Endothelial cell of umbilical vein (primary cell): ENCODE measurements around the gene MEIOB. TPM values are rescaled to one million over a fixed set of nuclear protein-coding genes. Genes with fewer than 3 reads are reported as not detected.

Experiments used
- BruUV-seq: library from RNA; stranded (reverse); fragments of 400-500 nt; replicated peaks from 2 replicates; lab custom pipeline; 2021; lab: Mats Ljungman, UMichigan
- CTCF ChIA-PET: fragments of 300-600, 350-600 bp; sonication (Branson Sonifier 250); formaldehyde crosslinking; loops from one replicate; lab custom pipeline; 2021; ENCODE audit warnings: antibody characterized with exemption, inconsistent platforms; lab: Charles Lee
- POLR2A ChIA-PET: fragments of 300-600, 350-600 bp; sonication (Branson Sonifier 250); formaldehyde crosslinking; loops from one replicate; lab custom pipeline; 2021; ENCODE audit warnings: antibody characterized with exemption, inconsistent platforms; lab: Charles Lee
- DNase-seq: peaks from one replicate; pipeline ENCODE4 v3.0.0-alpha.2; 2011; ENCODE audit warnings: low read depth, low spot score
- FAIRE-seq: peaks from 2 replicates; lab custom pipeline; 2011; peaks lifted over from hg19 to GRCh38; lab: Jason Lieb, UNC
- H2AFZ ChIP-seq: 2 replicates; pipeline ENCODE4 v1.6.0; 2012; ENCODE audit warnings: low read depth, low read length, control low read depth, inconsistent platforms
- H3K27ac ChIP-seq: 2 replicates; pipeline ENCODE4 v1.5.1; 2011; ENCODE audit warnings: low read depth, mild to moderate bottlenecking, control low read depth, low read length, moderate library complexity; ENCODE audit not compliant: insufficient read depth
- H3K27me3 ChIP-seq, 2 experiments: 2 replicates each; pipeline versions ENCODE4 v1.6.0 to v1.6.1; 2011; ENCODE audit warnings: low read length in 2 of 2, mixed read lengths in 1 of 2; ENCODE audit not compliant: control insufficient read depth in 2 of 2, insufficient read depth in 2 of 2
- H3K36me3 ChIP-seq, 2 experiments: 2 replicates in 1 of 2; 3 replicates in 1 of 2; pipeline ENCODE4 v1.5.1; 2011; ENCODE audit warnings: low read length in 2 of 2, mild to moderate bottlenecking in 1 of 2, moderate library complexity in 1 of 2; ENCODE audit not compliant: control insufficient read depth in 2 of 2, insufficient read depth in 2 of 2; ENCODE audit errors: extremely low read depth in 1 of 2
- H3K4me1 ChIP-seq: 3 replicates; pipeline ENCODE4 v1.5.1; 2011; ENCODE audit warnings: mild to moderate bottlenecking, low read length; ENCODE audit not compliant: control insufficient read depth, insufficient read depth; ENCODE audit errors: extremely low read depth
- H3K4me2 ChIP-seq: 2 replicates; pipeline ENCODE4 v1.6.1; 2011; ENCODE audit warnings: low read length, control low read depth, mixed read lengths; ENCODE audit not compliant: insufficient read depth
- H3K4me3 ChIP-seq, 3 experiments: fragments of 200-600 bp in 1 of 3; sonication (generic), shearing (Covaris generic) in 1 of 3; replicated peaks in 1 of 3; 2 replicates each; pipeline ENCODE4 v1.5.1; 2011 to 2016; ENCODE audit warnings: control low read depth in 3 of 3, low read length in 3 of 3, mild to moderate bottlenecking in 2 of 3, inconsistent platforms in 1 of 3, low read depth in 1 of 3, moderate library complexity in 1 of 3; ENCODE audit not compliant: insufficient read depth in 1 of 3
- H3K79me2 ChIP-seq: 2 replicates; pipeline ENCODE4 v1.6.0; 2012; ENCODE audit warnings: low read length, inconsistent platforms; ENCODE audit not compliant: control insufficient read depth, insufficient read depth
- H3K9ac ChIP-seq: replicated peaks from 2 replicates; pipeline ENCODE3; 2011; ENCODE audit warnings: low read length, control low read depth; ENCODE audit not compliant: insufficient read depth; ENCODE audit errors: extremely low read depth
- H3K9me1 ChIP-seq: replicated peaks from 3 replicates; pipeline ENCODE4 v1.6.0; 2011; ENCODE audit warnings: mild to moderate bottlenecking, low read length; ENCODE audit not compliant: control insufficient read depth, insufficient read depth; ENCODE audit errors: extremely low read depth
- H3K9me3 ChIP-seq: replicated peaks from 2 replicates; pipeline ENCODE4 v1.5.1; 2012; ENCODE audit warnings: low read length, inconsistent platforms; ENCODE audit not compliant: control insufficient read depth, insufficient read depth
- H4K20me1 ChIP-seq: replicated peaks from 2 replicates; pipeline ENCODE3; 2011; ENCODE audit warnings: mild to moderate bottlenecking, low read length; ENCODE audit not compliant: control insufficient read depth, insufficient read depth; ENCODE audit errors: extremely low read depth
- EZH2 ChIP-seq: IDR thresholded peaks from 2 replicates; pipeline ENCODE4 v1.6.1; 2012; ENCODE audit warnings: borderline replicate concordance, low read depth, mild to moderate bottlenecking, moderate library complexity, low read length, inconsistent platforms; ENCODE audit not compliant: severe bottlenecking
- FOS ChIP-seq: IDR thresholded peaks from 2 replicates; pipeline ENCODE4 v1.6.1; 2011; ENCODE audit warnings: mild to moderate bottlenecking, low read length, moderate library complexity, borderline replicate concordance; ENCODE audit not compliant: insufficient read depth
- GATA2 ChIP-seq: IDR thresholded peaks from 2 replicates; pipeline ENCODE4 v1.7.0; 2011; ENCODE audit warnings: low read depth, mild to moderate bottlenecking, moderate library complexity, mixed read lengths, low read length; ENCODE audit not compliant: insufficient read length, insufficient read depth
- JUN ChIP-seq: IDR thresholded peaks from 2 replicates; pipeline ENCODE4 v1.6.1; 2011; ENCODE audit warnings: borderline replicate concordance, low read depth; ENCODE audit not compliant: insufficient read length, insufficient read depth
- POLR2AphosphoS5 ChIP-seq: IDR thresholded peaks from 2 replicates; pipeline ENCODE4 v1.6.1; 2012; ENCODE audit warnings: low read depth, mild to moderate bottlenecking, control low read depth, low read length, moderate library complexity; ENCODE audit not compliant: insufficient read depth
- dilution Hi-C: fragments of 300-500 bp; cut with MboI; formaldehyde crosslinking; loops from one replicate; pipeline ENCODE4 v1.15.0; 2019; ENCODE audit warnings: low sequenced_read_pairs; ENCODE audit not compliant: extremely low pct_ligation_motif_present
- intact Hi-C: fragments of 100-400 bp; cut with micrococcal nuclease; formaldehyde crosslinking; loops from one replicate; pipeline ENCODE4 v1.10.0; 2022
- polyA plus RNA-seq, 4 experiments: library from polyadenylated mRNA; depleted of rRNA in 3 of 4; stranded (reverse) in 3 of 4; unstranded in 1 of 4; fragments of >200 nt; gene quantifications; 2 replicates each; pipeline versions ENCODE4 v1.2.1 to v1.2.3, GENCODE V29; 2011 to 2012; ENCODE audit warnings: missing spikeins in 1 of 4
- total RNA-seq: library from RNA; stranded (reverse); gene quantifications from 2 replicates; pipeline ENCODE4 v1.2.3, GENCODE V29; 2021
- TF ChIP-seq, protein P1 (sequence below): IDR thresholded peaks from 2 replicates; pipeline ENCODE4 v1.6.1; 2011; ENCODE audit not compliant: insufficient read depth, insufficient read length

The MEIOB gene
- total and polyA plus RNA-seq, 2 donors (not counting 3 experiments of a cell fraction or from before 2014, with no cell fraction given): 0.04 TPM; not detected in 1

DNA sequence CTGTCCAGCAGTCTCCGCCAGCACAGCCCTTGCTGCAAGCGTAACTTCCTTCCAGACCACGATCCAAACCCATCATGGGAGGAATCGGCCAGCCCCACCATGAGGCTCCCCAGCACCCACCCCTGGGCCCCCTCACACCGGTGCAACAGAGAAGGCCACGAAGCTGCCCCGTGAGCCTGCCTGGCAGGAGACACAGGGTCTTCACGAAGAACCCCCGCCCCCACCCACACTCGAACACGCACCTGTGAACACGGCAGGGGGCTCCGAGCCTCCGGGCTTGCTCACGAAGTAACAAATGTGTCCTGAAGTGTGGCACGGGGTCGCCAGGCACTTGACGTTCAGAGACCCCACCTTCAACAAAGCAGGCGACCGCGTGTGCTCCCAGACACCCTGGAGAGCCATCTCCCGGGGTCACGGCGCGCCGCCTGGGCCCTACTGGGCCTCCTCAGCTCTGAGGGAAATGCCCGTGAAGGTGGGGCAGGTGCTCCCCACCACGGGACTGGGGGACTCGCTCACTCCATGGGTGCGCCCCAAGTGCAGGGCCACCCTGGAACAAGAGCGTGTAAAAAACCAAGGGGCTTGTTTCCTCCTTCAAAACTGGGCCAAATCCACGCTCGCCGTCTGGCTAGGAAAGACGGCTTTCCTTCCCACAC, 53.0 kb downstream of the MEIOB start:
- Histone ChIP-seq H3K4me2 (no peak overlapping the region), H3K79me2 (no peaks in the 10 kb centered on the region), H2AFZ (no peak overlapping the region), H3K9ac (no peak overlapping the region), H4K20me1 (no peaks in the 10 kb centered on the region), H3K9me3 (no peaks in the 10 kb centered on the region), H3K4me1 (no peaks in the 10 kb centered on the region), H3K4me3 (no peak overlapping the region), H3K9me1 (no peaks in the 10 kb centered on the region), H3K27ac (no peak overlapping the region), H3K27me3 (no peaks in the 10 kb centered on the region), H3K36me3 (peaks cover 0 to 36% of the 10 kb centered on the region in 2 experiments)
- ChIA-PET CTCF (no interaction called here), POLR2A (no interaction called here)
- DNase-seq (no peak), FAIRE-seq (no peak)
- dilution Hi-C loops (no loop called here), intact Hi-C loops (no loop called here)
- no peak for TF ChIP-seq GATA2
- TF ChIP-seq, protein P1, sequence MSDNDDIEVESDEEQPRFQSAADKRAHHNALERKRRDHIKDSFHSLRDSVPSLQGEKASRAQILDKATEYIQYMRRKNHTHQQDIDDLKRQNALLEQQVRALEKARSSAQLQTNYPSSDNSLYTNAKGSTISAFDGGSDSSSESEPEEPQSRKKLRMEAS: no peak
- TF ChIP-seq JUN: no peak
- no peak for TF ChIP-seq EZH2
- no TSS peak for BruUV-seq

DNA sequence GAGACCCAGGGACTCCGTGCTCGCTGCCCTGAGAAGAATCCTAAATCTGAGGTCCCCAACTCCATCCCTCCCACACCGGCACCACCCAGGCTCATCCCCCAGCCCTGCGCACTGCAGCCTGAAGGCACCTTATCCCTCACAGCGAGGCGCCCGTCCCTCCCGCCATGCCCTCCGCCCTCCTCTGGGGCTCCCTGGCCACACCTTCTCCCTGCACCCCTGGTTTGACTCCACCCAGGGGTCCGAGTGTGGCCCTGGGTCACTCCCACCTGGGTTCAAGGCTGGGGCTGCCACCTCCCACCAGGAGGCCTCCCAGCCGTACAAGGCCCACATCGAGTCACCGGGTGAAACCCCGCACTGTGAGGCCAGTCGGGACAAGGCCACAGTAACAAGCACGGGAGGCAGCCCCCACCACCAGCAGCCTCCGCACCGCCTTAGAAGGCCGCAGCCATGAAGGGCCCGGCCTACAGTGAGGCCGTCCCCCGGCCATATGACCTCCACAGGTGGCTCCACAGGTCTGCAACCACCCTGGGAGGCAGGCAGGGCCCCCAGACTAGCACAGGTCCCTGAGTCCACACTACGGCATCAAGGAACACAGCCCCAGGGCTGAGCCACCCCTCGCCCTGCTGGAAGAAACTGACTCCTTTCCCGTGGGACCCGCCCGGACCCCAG, 53.6 kb downstream of the MEIOB start:
- dilution Hi-C loops (no loop called here), intact Hi-C loops (no loop called here)
- TF ChIP-seq POLR2AphosphoS5 (no peak), JUN (no peak), FOS (no peak), EZH2 (no peak)
- H3K4me2 ChIP-seq: no peak overlapping the region
- H3K9ac ChIP-seq: no peak overlapping the region
- H3K27ac ChIP-seq: no peak overlapping the region
- no peaks in the 10 kb centered on the region for H3K9me3 ChIP-seq
- no peak overlapping the region for H2AFZ ChIP-seq
- DNase-seq (no peak), FAIRE-seq (no peak)
- no peaks in the 10 kb centered on the region for H3K79me2 ChIP-seq
- no peaks in the 10 kb centered on the region for H3K27me3 ChIP-seq
- no peaks in the 10 kb centered on the region for H3K9me1 ChIP-seq
- peaks cover 0 to 39% of the 10 kb centered on the region in 2 experiments for H3K36me3 ChIP-seq
- CTCF ChIA-PET: no interaction called here
- no peaks in the 10 kb centered on the region for H4K20me1 ChIP-seq
- H3K4me1 ChIP-seq: no peaks in the 10 kb centered on the region
- POLR2A ChIA-PET: no interaction called here
- no peak overlapping the region for H3K4me3 ChIP-seq
- BruUV-seq: no TSS peak
